GM12875 (cell line): ENCODE data around the gene PALLD.

Source experiments
- H3K4me3 ChIP-seq: one replicate; pipeline ENCODE4 v1.5.1; 2011; ENCODE audit warnings: low read depth, low read length, control low read depth
- TF ChIP-seq, protein P1 (sequence below): IDR thresholded peaks from 2 replicates; pipeline ENCODE4 v1.5.1; 2011; ENCODE audit warnings: low read depth, mild to moderate bottlenecking, control low read depth, inconsistent platforms, low read length, moderate library complexity, borderline replicate concordance; ENCODE audit not compliant: insufficient read depth

Gene PALLD

DNA sequence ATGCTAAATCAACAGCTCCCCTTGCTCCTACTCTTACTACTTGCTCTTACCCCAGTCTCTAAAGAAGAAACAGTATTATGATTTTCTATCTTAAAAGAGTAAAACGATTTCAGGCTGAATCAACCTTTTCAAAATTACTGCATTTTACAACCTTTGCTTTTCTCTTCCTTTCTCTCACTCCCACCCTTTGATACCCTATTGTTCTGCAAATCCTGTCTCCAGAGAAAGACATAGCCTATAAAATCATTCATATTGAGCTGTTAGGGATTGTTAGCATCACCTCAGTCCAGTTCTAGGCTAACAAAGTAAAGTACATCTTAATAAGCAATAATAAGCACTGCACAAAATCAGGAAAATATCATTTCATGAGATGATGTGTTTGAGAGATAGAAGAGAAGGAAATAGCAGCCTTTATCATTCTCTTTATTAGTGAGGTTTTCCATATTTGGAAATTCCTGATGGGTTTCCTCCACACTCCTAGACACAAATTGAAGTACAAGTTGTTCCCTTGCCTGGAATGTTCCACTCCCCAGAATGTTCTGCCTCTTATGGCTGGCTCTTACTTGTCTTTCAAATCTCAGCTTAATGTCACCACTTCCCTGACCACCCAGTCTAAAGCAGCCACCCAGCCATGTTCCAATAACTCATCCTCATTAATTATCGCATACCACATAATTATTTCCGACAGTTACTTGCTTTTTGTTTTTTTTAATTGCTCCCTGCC, 219.7 kb downstream of the PALLD start:
- no peak overlapping the region for H3K4me3 ChIP-seq
- TF ChIP-seq, protein P1, sequence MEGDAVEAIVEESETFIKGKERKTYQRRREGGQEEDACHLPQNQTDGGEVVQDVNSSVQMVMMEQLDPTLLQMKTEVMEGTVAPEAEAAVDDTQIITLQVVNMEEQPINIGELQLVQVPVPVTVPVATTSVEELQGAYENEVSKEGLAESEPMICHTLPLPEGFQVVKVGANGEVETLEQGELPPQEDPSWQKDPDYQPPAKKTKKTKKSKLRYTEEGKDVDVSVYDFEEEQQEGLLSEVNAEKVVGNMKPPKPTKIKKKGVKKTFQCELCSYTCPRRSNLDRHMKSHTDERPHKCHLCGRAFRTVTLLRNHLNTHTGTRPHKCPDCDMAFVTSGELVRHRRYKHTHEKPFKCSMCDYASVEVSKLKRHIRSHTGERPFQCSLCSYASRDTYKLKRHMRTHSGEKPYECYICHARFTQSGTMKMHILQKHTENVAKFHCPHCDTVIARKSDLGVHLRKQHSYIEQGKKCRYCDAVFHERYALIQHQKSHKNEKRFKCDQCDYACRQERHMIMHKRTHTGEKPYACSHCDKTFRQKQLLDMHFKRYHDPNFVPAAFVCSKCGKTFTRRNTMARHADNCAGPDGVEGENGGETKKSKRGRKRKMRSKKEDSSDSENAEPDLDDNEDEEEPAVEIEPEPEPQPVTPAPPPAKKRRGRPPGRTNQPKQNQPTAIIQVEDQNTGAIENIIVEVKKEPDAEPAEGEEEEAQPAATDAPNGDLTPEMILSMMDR, result no peak

DNA sequence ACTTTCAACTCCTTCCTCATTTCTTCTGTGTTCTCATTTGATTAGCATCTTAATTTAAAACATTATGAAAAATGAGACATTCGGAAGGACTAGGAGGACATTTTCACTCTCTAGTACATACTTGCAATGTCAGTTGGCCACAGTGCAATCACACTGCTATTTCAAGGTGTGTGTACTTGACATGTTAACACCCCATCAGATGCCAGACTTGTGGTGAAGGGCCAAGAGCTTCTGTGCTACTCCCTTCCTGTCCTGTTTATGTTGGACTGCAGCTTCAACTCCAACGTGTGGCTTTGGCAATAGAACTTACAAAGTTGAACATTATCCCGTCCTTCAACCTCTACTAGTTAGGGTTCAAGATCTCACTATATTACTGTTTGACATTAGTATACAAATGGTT, 221.0 kb downstream of the PALLD start:
- no peak overlapping the region for H3K4me3 ChIP-seq
- TF ChIP-seq, protein P1, result no peak

DNA sequence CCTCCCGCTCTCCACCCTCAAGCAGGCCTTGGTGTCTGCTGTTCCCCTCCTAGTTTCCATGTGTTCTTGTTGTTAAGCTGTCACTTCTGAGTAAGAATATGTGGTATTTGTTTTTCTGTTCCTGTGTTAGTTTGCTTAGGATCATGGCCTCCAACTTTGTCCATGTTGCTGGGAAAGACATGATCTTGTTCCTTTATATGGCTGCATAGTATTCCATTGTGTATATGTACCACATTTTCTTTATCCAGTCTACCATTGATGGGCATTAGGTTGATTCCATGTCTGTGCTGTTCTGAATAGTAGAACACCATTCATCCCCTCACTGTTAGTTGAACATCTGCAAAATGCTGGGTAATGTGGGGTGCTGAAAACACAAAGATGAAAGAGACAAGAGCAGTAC, 222.9 kb downstream of the PALLD start:
- H3K4me3 ChIP-seq, result no peak overlapping the region
- TF ChIP-seq, protein P1, result no peak

DNA sequence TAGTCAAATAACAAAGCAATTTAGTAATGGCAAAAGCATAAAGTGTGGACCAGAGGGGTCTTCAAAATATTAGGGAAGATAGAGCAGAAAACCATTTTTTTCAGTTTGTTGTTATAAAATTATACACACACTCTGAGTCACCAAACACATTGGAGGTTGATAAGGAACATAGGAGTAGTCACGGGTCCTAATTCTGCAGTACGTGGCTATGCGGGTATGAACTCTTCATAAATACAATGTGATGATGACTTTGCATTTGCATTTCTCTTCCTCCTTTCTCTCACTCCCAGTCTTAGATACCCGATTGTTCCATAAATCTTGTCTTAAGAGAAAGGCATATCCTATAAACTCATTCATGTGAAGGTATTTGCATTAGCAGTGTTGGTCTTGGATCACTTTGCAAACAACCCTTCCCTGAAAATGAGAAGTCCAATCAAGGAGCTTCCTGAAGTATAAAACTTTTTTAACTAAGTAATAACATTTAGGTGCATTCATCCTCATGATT, 223.6 kb downstream of the PALLD start:
- H3K4me3 ChIP-seq, result no peak overlapping the region
- TF ChIP-seq, protein P1, result no peak

DNA sequence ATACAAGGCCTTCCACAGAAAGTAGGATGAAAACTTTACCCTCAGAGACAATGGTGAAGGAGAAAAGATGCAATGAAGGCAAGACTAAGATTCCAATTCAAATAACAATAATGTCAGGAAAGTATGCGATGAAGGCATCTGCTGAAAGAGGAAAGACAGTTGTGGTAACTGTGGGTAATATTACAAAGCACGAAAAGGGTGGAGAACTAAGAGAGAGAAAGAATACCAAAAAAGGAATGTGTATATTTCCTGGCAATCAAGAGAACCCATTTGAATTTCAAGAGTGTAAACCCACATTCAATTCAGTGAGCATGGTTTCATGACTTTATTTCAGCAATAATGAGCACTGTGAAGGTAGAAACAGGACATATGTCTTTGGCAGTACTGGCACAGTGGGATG, 225.5 kb downstream of the PALLD start:
- TF ChIP-seq, protein P1, result no peak
- no peak overlapping the region for H3K4me3 ChIP-seq

DNA sequence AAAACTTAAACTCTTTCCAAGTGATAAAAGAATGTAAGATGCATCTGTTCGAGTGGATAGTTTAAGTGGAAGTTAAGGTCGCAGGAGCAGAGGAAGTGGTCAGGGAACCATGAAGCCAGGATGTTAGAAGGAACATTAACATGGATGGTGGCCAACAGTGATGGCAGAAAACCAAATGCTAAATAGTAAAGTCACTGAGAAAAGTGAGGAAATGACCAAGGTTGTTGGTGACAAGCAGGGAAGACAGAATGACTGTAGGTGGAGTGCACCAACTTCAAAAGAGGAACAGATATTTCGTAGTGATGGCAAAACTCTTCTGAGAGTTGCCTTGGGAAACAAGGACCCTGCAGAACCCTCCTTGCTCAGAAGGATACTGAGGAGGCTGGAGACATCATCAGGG, 226.2 kb downstream of the PALLD start:
- TF ChIP-seq, protein P1, result no peak
- no peak overlapping the region for H3K4me3 ChIP-seq

DNA sequence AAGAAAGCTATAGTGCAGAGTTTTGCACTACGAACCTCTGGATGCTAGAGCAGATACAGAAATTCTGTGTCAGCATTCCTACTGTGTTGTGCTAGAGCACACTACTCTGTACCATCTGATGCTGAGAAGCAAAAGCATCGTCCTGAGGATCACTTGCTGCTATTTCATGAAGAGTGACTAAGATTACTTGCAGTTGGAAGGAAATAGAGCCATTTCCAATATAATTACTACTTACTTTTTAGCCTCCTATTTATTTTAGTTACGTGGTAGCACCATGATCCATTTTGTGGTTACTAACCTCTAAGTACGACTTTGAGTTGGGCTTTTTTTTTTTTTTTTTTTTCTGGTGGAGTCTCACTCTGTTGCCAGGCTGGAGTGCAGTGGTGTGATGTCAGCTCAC, 226.7 kb downstream of the PALLD start:
- TF ChIP-seq, protein P1, result no peak
- no peak overlapping the region for H3K4me3 ChIP-seq
